GOT3 (cell line): ENCODE results near the gene SRRM2.
A peak's percentile ranks its signal among the peaks of the same experiment; 100 is the strongest.

Experiments
- DNase-seq: peaks from one replicate; lab custom pipeline; 2025; ENCODE audit warnings: mixed read lengths; lab: John Stamatoyannopoulos, UW

Gene SRRM2

DNA sequence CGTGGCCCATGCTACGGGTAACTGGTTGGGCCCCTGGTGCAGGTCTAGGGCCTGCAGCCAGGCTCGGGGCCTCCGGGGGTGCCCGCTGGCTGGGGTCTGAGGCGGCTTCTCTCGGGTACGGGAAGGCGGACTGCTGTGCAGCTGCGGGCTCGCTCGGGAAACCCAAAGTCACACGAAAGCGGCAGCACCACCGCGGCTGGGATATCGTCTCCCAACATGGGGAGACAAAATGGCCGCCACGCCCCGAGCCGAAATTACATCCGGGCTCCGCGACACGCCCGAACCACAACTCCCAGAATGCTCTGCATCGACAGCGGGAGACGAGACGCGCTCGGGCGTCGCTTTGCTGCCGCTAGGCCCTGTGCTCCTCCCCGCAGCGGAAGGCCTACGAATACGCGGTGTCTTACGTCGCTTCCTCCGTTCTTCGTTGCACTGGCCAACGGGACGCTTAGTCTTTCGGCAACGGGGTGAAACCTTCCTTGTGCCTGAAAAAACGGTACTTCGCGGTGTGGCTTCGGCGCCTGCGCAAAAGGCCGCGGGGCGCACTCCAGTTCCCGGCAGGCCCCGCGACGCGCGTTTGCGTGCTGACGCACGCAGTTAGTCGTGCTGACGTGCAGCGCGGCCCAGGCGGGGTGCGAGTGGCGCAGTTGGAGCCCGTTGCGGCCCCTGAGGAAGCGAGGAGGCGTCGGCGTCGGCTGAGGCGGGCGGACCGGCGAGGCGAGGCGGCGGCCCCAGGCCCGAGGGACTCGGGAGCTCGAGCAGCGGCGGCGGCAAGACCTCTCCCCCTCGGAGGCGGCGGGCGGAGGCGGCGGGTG, at the start of gene SRRM2:
Gene SRRM2 (plus strand): TSS at position 604 of the 815 bp plus-strand sequence. CDS start 3,727 bp downstream, outside the sequence.
- DNase-seq, result peak; percentile 95

DNA sequence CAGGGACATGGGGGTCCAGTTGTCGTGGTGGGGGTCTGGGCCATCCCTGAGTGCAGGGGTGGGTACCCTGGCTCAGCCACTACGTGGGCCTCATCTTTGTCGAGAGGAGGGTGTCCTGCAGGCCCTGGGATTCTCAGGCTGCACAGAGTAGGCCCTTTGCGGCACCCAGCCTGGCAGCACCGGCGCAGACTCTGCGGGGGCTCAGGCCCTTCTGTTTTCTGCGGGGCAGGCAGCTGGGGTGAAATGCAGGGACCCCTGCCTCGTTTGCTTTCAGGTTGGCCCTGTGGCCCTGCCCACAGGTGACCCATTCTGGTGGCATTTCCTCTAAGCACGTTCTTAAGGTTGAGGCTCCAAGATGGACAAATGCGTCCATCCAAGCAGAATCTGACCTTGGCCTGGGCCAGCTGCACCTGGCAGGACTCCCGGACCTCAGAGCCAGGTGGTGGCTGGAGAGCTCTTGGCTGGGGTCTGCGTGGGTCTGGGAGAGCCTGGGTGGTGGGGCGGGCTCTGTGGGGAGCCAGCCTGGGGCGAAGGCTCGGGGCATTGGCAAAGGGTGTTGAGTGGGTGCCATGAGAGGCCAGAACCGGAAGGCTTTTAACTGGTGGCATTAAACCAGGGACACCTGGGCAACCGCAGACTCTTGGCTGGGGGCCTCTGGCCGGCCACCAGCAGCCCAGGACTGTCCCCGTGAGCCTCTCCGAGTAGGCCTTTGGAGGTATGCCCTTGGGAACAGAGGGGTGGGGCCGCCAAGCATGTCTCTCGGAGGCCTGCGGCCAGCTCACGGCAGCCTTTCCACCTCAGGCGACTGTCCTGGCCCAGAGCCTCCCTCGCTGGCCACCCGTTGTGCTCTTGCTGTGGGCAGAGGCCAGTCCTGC, 49.3 kb upstream of the SRRM2 start:
- DNase-seq, result no peak

DNA sequence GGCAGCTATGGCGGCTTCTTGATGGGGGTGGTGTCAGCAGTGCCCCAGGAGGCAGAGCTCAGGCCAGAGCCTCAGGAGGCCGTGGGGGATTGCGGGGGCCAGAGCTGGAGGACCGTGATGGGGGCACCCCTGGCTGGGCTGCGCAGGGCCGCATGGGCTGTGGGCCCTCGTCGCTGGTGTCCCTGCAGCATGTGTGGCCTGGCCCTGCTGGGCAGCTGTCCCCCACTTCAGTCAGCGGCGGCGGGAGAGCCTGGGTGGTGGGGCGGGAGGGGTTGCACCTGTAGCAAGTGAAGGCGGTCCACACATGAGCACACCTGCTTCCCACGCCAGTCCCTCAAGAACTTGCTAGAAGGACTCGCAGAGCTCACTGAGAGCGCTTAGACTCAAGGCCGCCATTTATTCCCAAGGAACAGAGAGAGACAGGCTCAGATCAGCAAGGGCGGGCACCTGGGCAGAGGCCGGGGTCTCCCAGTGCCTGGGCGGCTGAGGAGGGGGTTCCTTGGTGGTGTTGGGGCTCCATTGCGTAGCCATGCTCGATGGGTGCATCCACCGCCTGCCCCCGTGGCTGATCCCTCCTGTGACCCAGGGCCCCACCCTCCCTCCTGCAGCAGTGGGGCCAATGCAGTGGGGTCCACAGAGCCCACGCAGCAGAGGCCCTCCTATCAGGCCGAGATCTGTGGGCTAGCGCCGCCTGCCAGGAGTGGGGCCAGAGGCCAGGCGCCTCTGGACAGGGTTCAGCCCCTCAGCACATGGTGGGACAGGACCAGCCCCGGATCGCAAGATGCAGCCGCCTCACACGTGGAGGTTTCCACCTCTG, 48.1 kb upstream of the SRRM2 start:
- no peak for DNase-seq

DNA sequence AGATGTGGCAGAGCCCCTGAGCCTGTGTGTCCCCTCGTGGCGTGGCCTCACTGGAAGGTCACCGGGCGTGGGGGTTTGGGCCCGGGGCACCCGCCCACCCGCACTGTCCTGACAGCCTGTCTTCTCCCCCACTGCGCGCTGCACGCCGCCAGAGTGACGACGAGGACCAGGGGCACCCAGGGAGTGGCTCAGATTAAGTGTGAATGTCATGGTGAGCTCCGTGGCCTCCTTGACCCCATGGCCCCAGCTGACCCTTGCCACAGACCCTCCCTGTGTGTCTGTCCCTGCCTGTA, 47.5 kb upstream of the SRRM2 start:
- DNase-seq, result no peak

DNA sequence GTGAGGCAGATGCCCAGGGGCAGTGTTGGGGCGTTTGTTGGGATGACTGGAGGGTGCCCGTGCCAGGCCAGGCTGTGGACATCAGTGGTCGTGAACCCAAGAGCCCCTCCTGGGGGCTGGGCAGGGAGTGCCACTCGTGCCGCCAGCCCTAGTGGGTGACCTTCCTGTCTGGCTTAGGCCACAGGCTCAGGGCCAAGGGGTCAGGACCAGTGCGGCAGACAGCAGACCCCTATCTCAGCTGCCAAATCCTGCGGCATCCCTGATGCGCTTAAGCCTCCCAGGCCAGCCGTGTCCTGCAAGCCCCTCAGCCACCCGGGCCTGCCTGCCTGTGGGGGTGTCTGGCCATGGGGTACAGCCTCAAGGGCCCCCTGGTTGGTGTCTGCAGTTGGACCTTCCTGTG, 47.1 kb upstream of the SRRM2 start:
- no peak for DNase-seq

DNA sequence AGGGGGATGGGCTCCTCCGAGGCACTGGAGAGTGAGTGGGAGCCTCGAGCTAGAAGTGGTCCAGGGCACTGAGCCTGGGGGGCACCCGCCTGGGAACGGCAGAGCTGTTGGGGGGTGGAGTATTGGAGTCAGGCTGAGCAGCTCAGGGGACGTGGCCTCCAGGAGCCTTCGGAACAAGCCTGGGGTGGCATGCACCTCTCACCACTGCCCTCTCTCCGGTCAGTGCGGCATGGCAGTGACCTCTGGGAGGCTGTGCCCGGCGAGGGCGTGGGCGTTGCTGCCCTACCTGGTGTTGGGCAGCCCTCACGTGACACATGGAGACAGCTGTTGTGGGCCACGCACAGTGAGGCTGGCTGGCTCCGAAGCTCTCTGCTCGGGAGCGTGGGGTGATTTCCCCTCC, 46.4 kb upstream of the SRRM2 start:
- no peak for DNase-seq

DNA sequence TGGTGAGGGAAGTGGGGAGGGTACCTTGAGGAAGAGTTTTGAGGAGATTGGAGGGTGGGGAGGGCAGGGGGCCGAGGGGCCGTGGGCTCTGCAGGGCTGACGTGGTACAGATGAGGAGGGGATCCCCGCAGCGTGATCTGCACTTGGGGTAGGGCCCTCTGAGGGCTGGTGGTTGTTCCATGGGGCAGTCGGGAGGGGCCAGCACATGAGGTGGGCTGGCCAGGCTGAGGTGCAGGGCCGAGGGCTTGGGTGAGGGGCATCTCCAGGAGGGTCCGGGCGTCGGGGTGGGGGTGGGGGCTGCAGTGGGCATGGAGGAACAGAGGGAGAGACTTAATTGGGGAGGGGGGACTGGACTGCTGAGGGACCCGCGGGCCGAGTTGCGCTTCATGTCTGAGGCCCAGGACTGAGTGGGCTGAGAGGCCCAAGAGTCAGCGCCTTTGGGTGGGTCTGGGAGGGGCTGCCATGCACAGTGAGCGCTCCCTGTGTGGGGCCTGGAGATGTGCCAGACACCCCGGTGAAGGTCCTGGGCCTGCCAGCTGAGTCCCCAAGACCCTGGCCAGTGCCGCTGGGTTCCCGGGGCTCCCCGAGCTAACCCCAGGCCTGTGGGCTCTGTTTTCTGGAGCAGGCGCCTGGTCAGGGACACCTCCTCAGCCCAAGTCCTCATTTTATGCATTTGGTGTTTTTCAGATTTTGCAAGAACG, 45.7 kb upstream of the SRRM2 start:
- no peak for DNase-seq

DNA sequence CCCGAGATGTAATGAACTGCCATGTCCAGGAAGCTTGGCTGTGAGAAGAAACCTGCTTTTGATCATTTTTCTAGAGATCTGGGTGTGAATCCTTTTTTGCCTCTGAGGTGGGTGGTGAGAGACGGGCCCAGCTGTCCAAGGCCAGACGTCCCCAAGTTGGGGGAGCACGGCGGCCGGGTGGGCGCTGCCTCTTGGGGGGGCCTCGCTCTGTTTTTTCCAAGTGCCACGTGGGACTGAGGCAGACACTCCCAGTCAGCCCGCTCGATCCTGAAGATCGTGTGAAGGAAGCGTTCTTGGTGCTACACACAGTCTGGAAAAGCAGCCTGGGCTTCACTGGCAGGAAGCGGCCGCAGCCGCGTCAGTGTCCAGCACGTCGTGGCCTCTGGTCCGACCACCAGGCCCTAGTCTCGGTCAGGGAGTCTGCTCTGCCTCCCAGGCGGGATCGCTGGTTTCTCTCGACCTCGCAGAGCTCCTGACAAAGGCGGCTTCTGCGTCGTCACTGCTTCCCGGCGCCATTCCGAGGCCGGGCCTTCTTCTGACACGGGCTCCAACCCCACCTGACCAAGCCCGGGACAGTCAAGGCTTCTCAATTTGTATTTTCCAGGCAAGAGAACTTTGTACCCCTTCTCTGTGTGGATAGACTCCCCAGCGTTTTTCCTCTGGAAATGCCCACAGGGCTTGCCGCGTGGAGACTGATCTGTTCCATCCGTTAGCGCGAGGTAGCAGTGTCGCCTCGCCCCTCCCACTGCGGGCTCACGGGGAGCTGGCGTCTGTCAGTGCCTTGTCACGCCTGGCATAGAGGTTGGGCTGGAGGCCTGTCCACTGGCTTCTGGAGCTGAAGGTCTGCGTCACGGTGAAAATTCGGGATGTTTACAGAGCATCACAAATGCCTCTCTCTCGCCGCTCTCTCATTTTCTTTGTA, 44.8 kb upstream of the SRRM2 start:
- DNase-seq, result no peak

DNA sequence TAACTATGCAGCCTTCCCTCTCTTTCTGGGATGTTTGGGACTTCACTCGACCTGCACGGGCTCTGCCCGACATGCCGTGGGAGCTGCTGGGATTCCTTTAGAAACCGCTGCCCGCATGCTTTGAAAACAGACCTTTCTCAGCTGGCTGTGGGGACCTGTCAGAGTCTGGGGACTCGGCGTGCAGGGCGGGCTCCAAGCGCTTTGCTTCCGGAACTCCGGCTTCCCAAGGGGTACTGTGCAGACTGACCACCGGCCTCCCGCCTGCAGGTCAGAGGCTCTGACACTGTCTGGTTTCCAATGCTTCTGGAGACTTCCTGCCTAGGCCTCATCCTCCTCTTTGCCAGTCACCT, 44.2 kb upstream of the SRRM2 start:
- DNase-seq, result no peak

DNA sequence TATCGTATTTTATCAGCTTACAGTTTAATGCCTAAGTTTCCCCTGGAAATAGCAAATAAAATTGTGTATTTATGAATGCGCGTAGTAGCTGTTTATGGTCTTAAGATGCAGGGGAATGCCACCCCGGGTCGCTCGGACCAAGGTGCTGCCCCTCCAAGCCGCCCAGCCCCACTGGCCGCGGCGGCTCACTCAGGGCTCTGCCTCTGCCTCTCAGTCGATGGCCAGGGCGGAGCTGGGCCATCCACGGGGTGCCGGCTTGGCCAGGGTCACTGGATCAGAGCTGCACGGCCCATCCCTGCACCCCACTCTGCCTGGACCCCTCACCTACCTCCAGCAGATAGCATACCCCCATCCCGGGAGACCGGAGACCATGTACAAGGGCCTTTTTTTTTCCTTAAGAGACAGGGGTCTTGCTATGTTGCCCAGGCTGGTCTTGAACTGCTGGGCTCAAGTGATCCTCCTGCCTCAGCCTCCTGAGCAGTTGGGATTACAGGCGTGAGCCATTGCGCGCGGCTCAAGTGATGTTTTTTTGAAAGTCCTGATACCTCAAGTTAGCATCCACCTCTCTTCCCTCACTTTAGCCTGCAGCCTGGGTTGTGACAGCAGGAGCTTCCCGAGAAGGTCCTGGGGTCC, 43.4 kb upstream of the SRRM2 start:
- no peak for DNase-seq

DNA sequence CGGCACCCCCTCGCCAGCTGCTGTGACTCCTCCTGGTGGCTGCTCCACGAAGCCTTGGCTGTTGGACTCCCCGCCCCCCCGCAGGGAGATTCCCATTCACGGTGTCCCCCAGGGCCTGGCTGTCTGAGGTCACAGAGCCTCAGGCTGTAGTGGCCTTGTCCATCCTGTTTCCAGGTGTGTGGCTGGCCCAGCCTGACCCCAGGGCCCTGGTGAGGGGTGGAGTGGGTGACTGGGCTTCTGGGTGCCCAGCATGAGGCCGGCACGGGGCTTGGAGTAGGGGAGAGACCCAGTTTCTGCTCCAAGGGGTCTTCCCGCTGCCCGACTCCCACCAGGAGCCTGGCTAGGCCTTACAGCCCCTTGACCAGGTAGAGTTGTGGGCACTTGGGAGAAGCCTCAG, 42.9 kb upstream of the SRRM2 start:
- no peak for DNase-seq

DNA sequence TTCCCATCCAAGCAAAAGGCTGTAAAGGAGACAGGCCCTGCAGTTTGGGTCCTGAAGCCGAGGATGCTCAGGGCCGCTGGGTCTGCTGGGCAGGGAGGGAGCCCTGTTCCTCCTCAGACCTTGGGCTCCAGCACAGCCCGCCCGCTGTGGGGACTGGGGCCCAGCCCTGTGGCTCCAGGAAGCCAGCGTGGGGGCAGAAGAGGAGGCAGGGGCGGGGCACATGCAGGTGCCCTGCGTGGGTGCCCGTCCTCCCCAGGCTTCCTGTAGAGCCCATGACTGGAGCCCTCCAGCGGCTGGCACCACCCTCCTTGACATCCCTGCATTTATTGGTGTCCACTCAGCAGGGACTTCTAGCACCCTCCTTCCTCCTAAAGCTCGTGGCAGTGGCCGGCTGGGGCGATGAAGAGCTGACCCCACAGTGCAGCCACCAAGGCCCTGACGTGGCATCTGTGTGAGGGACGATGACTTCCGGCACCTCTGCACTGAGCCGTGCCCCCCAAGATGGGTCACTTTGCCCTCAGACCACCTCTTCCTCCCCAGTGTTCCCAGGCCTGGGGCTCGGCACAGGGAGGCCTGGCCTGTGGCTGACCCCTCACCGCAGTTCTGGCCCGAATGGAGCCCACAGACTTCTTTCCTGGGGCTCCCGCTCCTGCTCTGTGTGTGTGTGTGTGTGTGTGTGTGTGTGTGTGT, 42.3 kb upstream of the SRRM2 start:
- DNase-seq, result no peak

DNA sequence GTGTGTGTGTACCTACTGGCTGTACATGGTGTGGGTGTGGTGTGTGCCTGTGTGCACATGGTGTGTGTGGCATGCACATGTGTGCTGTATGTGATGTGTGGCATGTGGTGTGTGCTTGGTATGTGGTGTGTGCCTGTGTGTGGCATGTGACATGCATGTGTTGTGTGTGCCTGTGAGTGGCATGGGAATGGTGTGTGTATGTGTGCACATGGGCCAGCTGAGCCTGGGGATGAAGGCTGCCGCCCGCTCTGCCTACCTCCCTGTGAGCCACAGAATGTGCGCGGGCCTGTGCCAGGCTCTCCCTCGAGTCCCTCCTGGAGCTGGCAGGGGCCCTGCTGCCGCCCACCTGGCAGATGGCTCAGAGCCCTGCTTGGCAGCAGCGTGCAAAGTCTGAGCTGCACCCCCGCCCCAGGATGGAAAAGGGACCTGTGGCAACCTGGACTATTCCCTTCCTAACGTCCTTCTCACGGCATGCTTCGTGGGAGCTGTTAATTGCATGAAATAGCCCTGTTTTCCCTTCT, 41.7 kb upstream of the SRRM2 start:
- DNase-seq, result no peak

DNA sequence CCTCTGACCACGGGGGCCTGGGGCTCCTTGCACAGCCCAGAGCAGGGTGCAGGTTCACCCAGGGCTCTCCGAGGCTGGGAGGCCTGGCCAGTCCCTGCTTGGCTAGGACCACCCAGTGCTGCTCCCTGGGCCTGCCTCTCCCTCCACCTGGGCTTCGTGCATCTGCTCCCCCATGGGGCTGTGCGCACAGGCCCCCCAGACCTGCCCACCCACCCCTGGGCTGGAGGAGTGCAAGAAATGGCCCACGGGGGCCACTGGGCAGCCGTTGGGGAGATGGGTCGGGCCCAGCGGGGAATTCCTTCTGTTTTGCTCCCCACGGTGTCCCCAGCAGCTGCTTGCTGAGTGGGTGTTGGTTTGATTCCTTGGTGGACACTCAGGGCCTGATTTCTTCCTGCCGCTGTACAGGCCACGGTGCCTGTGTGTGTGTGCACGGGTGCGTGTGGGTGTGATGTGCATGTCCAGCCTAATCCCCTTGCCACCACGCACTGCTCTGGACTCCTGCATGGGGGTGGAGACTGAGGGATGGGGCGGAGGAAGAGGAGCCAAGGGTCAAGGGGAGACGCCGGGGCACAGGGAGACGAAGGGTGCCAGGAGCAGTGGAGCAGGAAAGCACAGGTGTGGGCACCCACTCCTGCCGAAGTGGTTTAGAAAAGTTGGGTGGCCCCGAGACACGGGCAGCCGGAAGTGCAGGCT, 40.9 kb upstream of the SRRM2 start:
- DNase-seq, result no peak

DNA sequence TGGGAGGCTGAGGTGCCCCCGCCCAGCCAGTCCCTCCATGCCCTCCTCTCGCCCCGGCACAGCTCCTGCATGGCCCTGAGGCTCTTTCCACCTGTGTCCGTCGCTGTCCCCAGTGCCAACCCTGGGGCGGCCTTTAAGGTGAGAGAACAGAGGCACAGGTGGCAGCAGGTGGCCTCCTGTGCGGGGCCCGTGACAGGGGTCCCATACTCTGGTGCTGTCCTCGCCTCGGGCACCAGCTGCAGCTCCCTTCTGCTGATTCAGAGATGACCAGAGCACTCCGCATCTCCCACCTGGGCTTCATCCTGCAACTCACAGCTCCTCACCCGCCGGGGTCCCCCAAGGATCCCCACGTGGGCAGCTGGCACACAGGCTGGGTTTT, 40.4 kb upstream of the SRRM2 start:
- no peak for DNase-seq

DNA sequence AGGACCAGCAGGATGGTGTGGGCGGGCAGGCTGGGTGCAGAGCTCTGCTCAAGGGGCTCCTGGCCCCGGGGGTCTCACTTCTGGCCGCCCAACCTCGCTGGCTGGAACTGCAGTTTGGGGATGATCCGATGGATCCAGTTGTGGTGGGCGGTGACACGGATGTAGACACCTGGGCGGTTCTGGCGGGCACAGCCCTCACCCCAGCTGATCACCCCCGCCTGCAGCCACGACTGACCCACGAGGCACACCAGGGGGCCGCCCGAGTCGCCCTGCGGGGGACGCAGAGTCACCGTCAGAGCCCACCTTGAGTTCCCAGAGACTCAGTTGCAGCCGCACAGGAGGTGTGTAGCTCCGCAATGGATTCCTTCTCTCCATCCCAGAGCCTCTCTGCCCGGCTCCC, 39.9 kb upstream of the SRRM2 start:
- no peak for DNase-seq

DNA sequence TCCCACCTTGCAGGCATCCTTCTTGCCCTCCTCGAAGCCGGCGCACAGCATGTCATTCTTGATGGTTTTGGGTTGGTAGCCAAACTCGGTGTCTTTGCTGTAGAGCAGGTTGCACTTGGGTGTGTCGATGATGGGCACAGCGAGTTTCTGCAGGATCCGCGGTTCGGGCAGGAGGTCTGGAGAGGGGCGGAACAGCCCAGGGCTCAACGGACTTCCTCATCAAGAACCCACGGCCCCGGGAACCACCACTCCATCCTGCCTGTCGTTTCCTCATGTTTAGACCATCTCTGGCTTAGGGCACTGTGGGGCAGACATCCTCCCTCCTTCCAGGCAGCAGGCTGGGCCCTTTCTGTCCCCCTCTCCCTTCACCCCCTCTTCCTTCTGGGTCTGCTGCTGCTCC, 38.9 kb upstream of the SRRM2 start:
- DNase-seq, result no peak

DNA sequence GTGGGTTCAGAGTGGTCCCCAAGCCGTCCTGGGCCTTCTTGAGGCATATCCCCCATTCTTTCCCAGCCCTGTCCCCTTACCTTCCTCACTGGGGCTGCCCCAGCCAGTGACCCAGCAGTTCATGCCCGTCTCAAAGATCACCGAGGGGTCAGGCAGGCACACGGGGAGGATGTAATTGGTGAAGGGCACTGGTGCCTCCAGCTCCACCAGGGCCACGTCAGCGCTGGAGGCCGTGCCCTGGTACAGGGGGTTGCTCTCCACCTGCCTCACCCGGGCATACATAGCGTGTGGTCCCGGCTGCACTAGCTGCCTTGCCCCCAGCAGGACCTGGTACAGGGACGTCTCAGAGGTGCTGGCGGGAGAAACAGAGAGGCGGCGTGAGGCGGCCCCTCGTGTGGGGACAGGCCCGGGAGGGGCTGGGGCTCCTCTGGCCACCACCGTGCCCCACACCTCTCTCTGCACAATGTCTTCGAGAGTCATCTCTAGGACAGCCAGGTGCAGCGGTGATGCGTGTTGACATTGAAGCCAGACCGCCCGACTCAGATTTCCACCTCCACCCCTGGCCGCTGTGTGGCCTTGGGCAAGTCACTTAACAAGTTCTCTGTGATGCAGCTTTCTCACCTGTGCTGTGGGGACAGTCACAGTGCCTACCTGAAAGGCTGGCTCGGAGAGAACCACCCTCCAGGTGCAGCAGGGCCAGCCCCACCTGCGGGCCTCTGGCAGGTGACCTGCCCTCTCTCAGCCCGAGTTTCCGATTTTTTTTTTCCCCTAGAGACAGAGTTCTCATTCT, 38.3 kb upstream of the SRRM2 start:
- no peak for DNase-seq
